GM21390 (cell line): Measurements from ENCODE around the gene FNDC5.
"Not testable (repeated sequence)": the region's sequence is repeated elsewhere in the genome, so short reads cannot be mapped to it uniquely, and the experiment has no call there.

Experiments
- ATAC-seq: cut with Tn5 transposase; IDR thresholded peaks from one replicate; pipeline ENCODE4 v1.9.1; 2021; ENCODE audit not compliant: unreplicated experiment

Gene FNDC5

GRCh38 chr1:32870615-32871363, at the start of gene FNDC5:
TSS of gene FNDC5 (minus strand) at chr1:32870912.
- ATAC-seq = no peak

DNA sequence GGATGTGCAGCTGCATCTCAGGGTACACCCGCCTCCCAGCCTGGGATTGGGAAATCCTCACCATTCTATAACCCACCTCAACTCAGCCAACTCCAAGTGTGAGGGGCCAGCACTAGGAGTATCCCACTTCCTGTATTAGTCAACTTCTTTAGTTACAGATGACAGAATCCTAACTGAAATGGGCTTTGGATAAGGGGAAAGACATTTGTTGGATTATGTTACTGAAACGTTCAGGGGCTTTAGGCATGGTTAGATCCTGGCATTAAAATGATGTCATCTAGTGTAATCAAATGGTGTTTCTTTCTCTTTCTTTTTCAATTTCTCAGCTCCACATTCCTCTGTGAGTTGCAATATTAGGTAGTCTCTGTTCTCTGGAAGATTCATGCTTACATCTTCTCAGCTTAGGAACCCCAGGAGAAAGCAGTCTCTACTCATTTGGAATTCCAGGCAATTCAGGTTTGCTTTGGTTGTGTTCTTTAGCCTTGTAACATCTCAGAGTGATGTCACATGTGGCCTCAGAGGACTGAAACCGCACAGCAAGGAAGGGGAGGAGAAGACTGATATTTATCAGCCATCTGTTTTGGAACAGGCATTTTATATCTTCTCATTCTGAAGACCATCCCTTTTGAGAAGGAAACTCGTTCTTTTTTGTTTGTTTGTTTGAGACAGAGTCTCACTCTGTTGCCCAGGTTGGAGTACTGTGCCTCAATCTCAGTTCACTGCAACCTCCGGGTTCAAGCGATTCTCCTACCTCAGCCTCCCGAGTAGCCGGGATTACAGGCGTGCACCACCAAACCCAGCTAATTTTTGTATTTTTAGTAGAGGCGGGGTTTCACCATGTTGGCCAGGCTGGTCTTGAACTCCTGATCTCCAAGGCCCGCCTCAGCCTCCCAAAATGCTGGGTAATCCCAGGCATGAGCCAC, 49.4 kb upstream of the FNDC5 start:
- ATAC-seq = no peak

GRCh38 chr1:32918179-32918578, 47.5 kb upstream of the FNDC5 start:
- no peak for ATAC-seq

DNA sequence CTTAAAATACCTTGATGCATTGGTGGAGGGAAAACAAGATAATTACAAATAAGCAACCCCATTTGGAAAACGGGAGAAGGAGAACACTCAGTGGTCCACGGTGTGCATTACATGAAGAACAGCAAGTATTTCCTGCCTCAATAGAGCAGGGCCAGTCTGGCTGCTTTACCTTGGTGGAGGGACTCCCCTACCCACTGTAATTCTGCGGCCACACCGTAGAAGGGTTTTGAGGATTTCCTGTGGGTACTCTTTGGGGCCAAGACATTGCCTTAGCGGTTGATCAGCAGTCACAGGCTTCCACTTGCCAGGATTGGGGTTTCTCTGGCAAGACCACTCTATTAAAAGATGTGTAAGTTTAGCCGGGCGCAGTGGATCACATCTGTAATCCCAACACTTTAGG, 46.8 kb upstream of the FNDC5 start:
- ATAC-seq = no peak

- no peak for ATAC-seq
These were observed 45.3 kb upstream of the FNDC5 start for GRCh38 chr1:32915766-32916706.

DNA sequence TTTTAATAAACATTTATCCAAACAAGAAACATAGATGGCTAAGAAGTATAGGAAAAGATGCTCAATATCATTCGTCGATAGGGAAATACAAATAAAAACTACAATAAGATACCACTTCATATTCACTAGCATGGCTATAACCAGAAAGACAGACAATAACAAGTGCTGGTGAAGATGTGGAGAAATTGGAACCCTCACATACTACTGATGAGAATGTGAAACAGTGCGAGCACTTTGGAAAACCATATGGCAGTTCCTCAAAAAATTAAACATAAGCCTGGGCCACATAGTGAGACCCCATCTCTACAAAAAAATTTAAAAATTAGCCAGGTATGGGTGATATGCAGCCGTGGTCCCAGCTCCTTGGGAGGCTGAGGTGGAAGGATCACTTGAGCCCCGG, 39.6 kb upstream of the FNDC5 start:
- no peak for ATAC-seq

- no peak for ATAC-seq
These were observed 36.7 kb upstream of the FNDC5 start for GRCh38 chr1:32907435-32907834.

- ATAC-seq = no peak
These were observed 35.9 kb upstream of the FNDC5 start for GRCh38 chr1:32906654-32907053.

- not testable (repeated sequence) for ATAC-seq
These were observed 34.9 kb upstream of the FNDC5 start for GRCh38 chr1:32905588-32905987.

DNA sequence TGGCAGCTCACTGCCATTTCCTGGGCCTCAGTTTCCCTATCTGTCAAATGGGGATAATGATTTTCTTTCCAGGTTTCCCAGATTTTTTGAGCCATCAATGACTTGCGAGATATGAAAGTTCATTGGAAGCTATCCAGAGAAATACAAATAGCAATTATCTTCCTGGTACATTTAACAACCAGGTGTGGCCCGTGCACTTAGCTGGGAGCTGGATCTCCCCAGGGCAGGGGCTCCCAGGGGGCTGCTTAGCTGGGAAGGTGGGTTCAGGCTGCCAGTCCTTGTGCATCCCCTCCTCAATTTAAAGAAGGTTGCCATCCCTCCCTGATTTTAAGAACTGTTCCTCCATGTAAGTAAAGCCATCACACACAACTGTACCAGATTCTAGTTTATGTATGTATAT, 34.1 kb upstream of the FNDC5 start:
- no peak for ATAC-seq

GRCh38 chr1:32903991-32904785, 33.5 kb upstream of the FNDC5 start:
- ATAC-seq = no peak

GRCh38 chr1:32902535-32902920, 31.8 kb upstream of the FNDC5 start:
- no peak for ATAC-seq

DNA sequence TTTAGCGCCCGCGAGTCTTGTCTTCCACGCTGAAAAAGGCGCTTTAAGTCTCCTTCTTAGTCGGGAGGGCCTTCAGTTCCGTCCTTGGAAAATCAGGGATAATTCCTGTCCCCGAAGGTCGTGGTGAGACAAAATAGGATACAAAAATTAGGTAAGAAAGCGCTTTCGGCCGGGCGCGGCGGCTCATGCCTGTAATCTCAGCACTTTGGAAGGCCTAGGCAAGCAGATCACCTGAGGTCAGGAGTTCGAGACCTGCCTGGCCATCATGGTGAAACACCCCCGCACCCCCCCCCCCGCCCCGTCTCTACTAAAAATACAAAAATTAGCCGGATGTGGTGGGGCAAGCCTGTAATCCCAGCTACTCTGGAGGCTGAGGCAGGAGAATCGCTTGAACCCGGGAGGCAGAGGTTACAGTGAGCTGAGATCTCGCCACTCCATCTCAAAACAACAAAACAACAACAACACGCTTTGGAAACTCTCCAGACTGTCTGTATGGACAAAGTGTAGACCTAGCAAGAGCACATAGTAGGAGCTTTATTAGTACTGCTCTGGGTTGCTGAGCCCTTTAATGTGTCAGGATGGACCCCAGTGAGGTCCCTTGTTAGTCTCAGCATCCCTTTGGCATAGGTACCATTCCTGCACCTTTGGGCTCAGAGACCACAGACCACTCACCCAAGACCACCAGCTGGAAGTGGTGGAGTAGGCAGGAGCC, 31.3 kb upstream of the FNDC5 start:
- ATAC-seq = no peak

GRCh38 chr1:32900956-32901822, 30.5 kb upstream of the FNDC5 start, which contains the start of gene TMEM54:
TSS of gene TMEM54 (minus strand) at chr1:32901389. CDS start at chr1:32901238, 151 bp downstream.
- ATAC-seq = no peak

GRCh38 chr1:32900371-32900955, 29.8 kb upstream of the FNDC5 start:
- ATAC-seq = no peak

DNA sequence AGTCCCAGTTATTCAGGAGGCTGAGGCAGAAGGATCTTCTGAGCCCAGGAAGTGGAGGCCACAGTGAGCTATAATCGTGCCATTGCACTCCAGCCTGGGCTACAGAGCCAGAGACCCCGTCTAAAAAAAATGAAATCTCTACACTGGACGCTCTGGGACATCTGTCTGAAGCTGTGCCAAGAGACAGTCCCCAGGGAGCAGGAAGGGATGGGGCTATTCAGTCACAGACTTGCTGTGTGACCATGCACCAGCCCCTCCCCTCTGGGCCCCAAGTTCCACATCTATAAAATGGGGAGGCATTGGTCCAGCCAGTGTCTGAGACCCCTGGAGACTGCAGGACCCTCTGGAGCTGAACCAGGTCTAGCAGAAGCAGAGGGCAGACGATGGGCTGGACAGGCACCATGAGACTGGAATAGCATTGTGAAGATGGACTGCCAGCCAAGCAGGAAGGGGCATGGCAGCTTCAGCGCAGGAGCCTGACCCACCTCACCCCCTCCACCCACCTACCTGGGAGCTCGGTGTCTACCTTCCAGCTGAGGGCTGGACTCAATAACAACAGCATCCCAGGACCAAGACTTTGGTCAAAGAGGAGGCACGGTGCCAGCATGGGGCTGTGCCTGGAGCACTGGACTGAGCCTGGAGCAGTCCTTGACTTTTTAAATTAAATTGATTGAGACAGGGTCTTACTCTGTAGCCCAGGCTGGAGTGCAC, 29.0 kb upstream of the FNDC5 start:
- no peak for ATAC-seq

- no peak for ATAC-seq
These were observed 28.2 kb upstream of the FNDC5 start for GRCh38 chr1:32898958-32899357.

DNA sequence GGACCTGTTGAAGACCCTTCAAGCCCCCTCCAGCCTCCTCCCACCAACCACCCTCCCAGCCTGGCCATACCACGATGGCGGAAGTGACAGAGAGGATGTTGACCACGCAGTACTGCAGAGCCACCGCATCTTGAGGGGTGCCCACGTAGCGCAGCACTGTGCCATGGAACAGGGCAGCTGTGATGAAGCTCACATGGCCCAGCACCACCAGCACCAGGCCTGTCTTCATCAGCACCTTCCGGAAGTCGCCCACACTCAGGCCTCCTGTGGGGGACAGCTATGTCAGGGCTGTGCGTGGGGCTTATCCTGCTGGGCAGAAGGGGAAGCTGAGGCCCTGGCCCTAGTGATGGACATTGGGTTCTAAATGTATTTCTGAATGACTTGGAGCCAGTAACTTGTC, 27.3 kb upstream of the FNDC5 start:
- ATAC-seq = no peak
